ENCODE measurements around the gene CDIP1. TPM values are rescaled to one million over a fixed set of nuclear protein-coding genes. Genes with fewer than 3 reads are reported as not detected.

The CDIP1 gene
- polyA plus RNA-seq, 1 donor from 2014 or later, result 28.5 TPM

- Mint-ChIP-seq H3K27ac (peak within 1 kb of the TSS; percentile 89 to 95 (median 93)), H3K9me3 (no peaks in the 10 kb centered on the region), H3K27me3 (no peaks in the 10 kb centered on the region), H3K4me1 (peaks cover 30 to 34% (median 30%) of the 10 kb centered on the region in 3 donors), H3K4me3 (peak within 1 kb of the TSS; percentile 84 to 96 (median 90)), H3K36me3 (peaks cover 2% of the 10 kb centered on the region)
Observed at GRCh38 chr16:4474192-4474961, 64.2 kb downstream of the CDIP1 start, which contains the start of gene NMRAL1. Gene NMRAL1, minus strand, starts transcription at chr16:4474625. Its CDS starts 493 bp downstream, at chr16:4474132.

GRCh38 chr16:4472880-4473279 is 65.7 kb downstream of the CDIP1 start:
- peaks cover 23 to 26% (median 25%) of the 10 kb centered on the region in 3 donors for H3K4me1 Mint-ChIP-seq
- H3K27me3 Mint-ChIP-seq, result no peaks in the 10 kb centered on the region
- no peaks in the 10 kb centered on the region for H3K9me3 Mint-ChIP-seq
- H3K36me3 Mint-ChIP-seq, result peaks cover 1% of the 10 kb centered on the region
- H3K4me3 Mint-ChIP-seq, result peak overlapping the region in 3 of 4 donors; percentile 17 to 87 (median 53)
- H3K27ac Mint-ChIP-seq, result peak overlapping the region; percentile 79 to 91 (median 88)

DNA sequence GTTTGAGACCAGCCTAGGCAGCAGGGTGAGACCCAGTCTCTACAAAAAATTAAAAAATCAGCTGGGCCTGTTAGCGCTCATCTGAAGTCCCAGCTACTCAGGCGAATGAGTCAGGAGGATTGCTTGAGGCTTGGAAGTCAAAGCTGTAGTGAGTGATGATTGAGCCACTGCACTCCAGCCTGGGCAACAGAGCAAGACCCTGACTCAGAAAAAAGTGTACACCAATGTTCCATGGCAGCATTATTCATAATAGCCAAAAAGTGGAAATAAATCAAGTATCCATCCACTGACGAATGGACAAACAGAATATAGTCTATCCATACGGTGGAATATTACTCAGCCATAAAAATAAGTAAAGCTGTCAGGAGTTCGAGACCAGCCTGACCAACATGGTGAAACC is 66.7 kb downstream of the CDIP1 start:
- Mint-ChIP-seq H3K4me3 (peak overlapping the region in 1 of 4 donors; percentile 65), H3K9me3 (no peaks in the 10 kb centered on the region), H3K4me1 (peaks cover 15 to 23% (median 17%) of the 10 kb centered on the region in 3 donors), H3K27ac (peak overlapping the region; percentile 16 to 91 (median 63)), H3K27me3 (no peaks in the 10 kb centered on the region), H3K36me3 (peaks cover 1% of the 10 kb centered on the region)

- Mint-ChIP-seq H3K4me1 (peaks cover 6 to 12% (median 11%) of the 10 kb centered on the region in 3 donors), H3K4me3 (no peak overlapping the region)
Observed at GRCh38 chr16:4468972-4469371, 69.6 kb downstream of the CDIP1 start.

GRCh38 chr16:4467916-4468315 is 70.7 kb downstream of the CDIP1 start:
- no peaks in the 10 kb centered on the region for H3K9me3 Mint-ChIP-seq
- H3K27ac Mint-ChIP-seq, result no peak overlapping the region
- no peak overlapping the region for H3K4me3 Mint-ChIP-seq
- H3K36me3 Mint-ChIP-seq, result peaks cover 5% of the 10 kb centered on the region
- no peaks in the 10 kb centered on the region for H3K27me3 Mint-ChIP-seq
- H3K4me1 Mint-ChIP-seq, result peaks cover 2 to 5% (median 4%) of the 10 kb centered on the region in 3 donors

More at GRCh38 chr16:4468972-4469371, 69.6 kb downstream of the CDIP1 start:
- Mint-ChIP-seq H3K9me3 (no peaks in the 10 kb centered on the region), H3K27ac (no peak overlapping the region), H3K27me3 (no peaks in the 10 kb centered on the region), H3K36me3 (peaks cover 5% of the 10 kb centered on the region)

GRCh38 chr16:4465977-4466779 is 72.4 kb downstream of the CDIP1 start:
- Mint-ChIP-seq H3K36me3 (peaks cover 5% of the 10 kb centered on the region), H3K9me3 (no peaks in the 10 kb centered on the region), H3K27me3 (no peaks in the 10 kb centered on the region), H3K4me1 (peaks cover 0 to 2% (median 0%) of the 10 kb centered on the region in 3 donors), H3K4me3 (no peak overlapping the region), H3K27ac (peak overlapping the region in 2 of 3 donors; percentile 18 to 31)

- Mint-ChIP-seq H3K4me3 (no peak overlapping the region), H3K27me3 (no peaks in the 10 kb centered on the region), H3K9me3 (no peaks in the 10 kb centered on the region)
Observed at GRCh38 chr16:4463522-4464163, 74.9 kb downstream of the CDIP1 start.

GRCh38 chr16:4461250-4462085 is 77.1 kb downstream of the CDIP1 start:
- Mint-ChIP-seq H3K27ac (peak overlapping the region in 1 of 3 donors; percentile 23), H3K9me3 (no peaks in the 10 kb centered on the region), H3K36me3 (peaks cover 7% of the 10 kb centered on the region), H3K4me3 (no peak overlapping the region), H3K4me1 (peaks cover 0 to 2% (median 2%) of the 10 kb centered on the region in 3 donors), H3K27me3 (no peaks in the 10 kb centered on the region)

More at GRCh38 chr16:4463522-4464163, 74.9 kb downstream of the CDIP1 start:
- peaks cover 8% of the 10 kb centered on the region for H3K36me3 Mint-ChIP-seq
- H3K27ac Mint-ChIP-seq, result no peak overlapping the region
- peaks cover 0 to 2% (median 2%) of the 10 kb centered on the region in 3 donors for H3K4me1 Mint-ChIP-seq

DNA sequence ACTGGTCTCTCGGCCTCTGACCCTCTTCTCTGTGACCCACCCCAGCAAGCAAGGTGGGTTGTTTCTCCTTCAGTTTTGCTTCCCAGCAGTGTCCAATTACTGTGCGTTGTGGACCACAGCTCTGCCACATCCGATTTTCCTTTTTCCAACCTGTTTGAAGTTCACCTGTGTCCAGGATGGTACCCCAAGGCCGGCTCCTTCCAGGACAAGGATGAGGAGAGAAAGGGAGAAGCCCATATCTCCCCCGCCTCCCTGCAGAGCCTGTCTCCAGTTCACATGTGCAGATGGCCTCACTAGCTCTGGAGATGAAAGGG is 77.7 kb downstream of the CDIP1 start:
- Mint-ChIP-seq H3K27ac (peak overlapping the region in 1 of 3 donors; percentile 23), H3K4me1 (peaks cover 0 to 2% (median 2%) of the 10 kb centered on the region in 3 donors), H3K36me3 (peaks cover 7% of the 10 kb centered on the region), H3K4me3 (no peak overlapping the region), H3K9me3 (no peaks in the 10 kb centered on the region), H3K27me3 (no peaks in the 10 kb centered on the region)

Other genes with a start within 250 kb of the CDIP1 start
- not detected for gene GLIS2, start 222.7 kb downstream of the CDIP1 start, polyA plus RNA-seq
- gene PAM16, start 187.5 kb downstream of the CDIP1 start, polyA plus RNA-seq, result 40.4 TPM
- gene VASN, start 166.9 kb downstream of the CDIP1 start, polyA plus RNA-seq, result 0.45 TPM
- gene CORO7, start 122.2 kb downstream of the CDIP1 start, polyA plus RNA-seq, result 108 TPM
- gene DNAJA3, start 112.9 kb downstream of the CDIP1 start, polyA plus RNA-seq, result 42.7 TPM
- 45.3 TPM for gene NMRAL1, start 64.1 kb downstream of the CDIP1 start, polyA plus RNA-seq
- gene HMOX2, start 62.4 kb downstream of the CDIP1 start, polyA plus RNA-seq, result 75.9 TPM
- 0.05 TPM for gene C16orf96, start 17.6 kb upstream of the CDIP1 start, polyA plus RNA-seq
- gene UBALD1, start 76.1 kb upstream of the CDIP1 start, polyA plus RNA-seq, result 6.7 TPM
- gene MGRN1, start 86.1 kb upstream of the CDIP1 start, polyA plus RNA-seq, result 8.5 TPM
- gene NUDT16L1, start 154.8 kb upstream of the CDIP1 start, polyA plus RNA-seq, result 74.0 TPM
- gene ANKS3, start 195.5 kb upstream of the CDIP1 start, polyA plus RNA-seq, result 5.3 TPM
- 0.35 TPM for gene DNAAF8, start 195.8 kb upstream of the CDIP1 start, polyA plus RNA-seq
- gene ZNF500, start 228.4 kb upstream of the CDIP1 start, polyA plus RNA-seq, result 17.8 TPM
- not detected for gene SEPTIN12, start 249.6 kb upstream of the CDIP1 start, polyA plus RNA-seq